Inferior parietal cortex (tissue), 1 donor: ENCODE data around the gene CIAO2A.
"Not testable (repeated sequence)": the region's sequence is repeated elsewhere in the genome, so short reads cannot be mapped to it uniquely, and the experiment has no call there.

Source experiments
- DNase-seq: peaks from one replicate; pipeline ENCODE4 v3.0.0-alpha.2; 2016; ENCODE audit errors: extremely low spot score

CIAO2A gene

GRCh38 chr15:64112073-64112772, 18.6 kb upstream of the CIAO2A start:
- no peak for DNase-seq

GRCh38 chr15:64111679-64112050, 18.0 kb upstream of the CIAO2A start:
- DNase-seq = no peak

DNA sequence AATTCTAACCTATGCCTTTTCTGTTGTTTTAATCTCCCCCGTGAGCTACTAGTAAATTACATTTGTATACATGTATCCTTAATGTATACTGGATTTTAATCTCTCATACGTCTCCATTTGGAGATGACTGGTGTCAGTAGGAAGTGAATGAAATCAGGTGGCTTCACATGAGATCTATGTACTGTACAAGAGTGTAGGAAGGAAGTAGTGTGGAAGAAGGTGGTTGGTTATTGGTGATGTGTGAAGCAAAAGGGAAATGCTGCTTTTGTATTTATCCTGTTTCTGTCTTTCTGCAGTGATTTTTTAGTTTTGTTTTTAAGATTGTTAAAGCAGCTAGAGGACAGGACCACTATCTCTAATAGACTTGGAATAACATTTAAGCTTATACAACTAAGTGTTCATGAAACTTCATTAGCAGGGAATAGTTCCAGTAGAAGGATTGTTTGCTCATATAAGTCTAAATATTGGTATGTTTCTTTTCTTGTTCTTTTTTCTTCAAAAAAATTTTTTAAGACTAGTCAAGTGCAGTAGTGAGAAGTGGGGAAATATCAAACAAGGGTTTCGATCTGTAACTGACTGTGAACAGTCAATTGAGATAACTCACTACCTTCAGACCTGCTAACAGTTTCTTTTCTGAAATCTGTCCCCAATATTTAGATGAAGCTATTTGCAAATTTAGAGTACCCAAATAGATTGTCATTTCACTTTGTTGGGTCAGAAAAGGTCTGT, 17.5 kb upstream of the CIAO2A start:
- no peak for DNase-seq

DNA sequence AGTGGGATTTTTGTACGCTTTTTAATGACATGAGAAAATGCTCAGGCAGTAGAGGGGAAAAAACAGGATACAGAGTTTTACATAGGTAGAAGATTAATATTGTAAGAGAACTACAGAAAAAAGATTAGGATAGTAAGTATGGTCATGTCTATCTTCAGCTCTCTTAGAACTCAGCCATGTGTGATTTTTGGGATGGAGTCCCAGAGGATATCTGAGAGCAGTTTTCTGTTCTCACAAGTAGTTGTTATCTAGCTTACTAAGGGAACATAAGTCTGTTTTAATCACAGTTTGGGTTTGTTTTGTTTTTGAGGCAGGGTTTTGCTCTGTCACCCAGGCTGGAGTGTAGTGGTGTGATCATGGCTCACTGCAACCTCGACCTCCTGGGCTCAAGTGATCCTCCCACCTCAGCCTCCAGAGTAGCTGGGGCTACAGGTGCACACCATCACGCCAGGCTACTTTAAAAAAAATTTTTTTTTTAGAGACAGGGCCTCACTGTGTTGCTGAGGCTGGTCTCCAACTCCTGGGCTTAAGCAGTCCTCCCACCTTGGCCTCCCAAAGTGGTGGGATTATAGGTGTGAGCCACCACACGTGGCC, 16.6 kb upstream of the CIAO2A start:
- DNase-seq = not testable (repeated sequence)

- DNase-seq = no peak
These were observed 13.7 kb upstream of the CIAO2A start for GRCh38 chr15:64107337-64107736.

DNA sequence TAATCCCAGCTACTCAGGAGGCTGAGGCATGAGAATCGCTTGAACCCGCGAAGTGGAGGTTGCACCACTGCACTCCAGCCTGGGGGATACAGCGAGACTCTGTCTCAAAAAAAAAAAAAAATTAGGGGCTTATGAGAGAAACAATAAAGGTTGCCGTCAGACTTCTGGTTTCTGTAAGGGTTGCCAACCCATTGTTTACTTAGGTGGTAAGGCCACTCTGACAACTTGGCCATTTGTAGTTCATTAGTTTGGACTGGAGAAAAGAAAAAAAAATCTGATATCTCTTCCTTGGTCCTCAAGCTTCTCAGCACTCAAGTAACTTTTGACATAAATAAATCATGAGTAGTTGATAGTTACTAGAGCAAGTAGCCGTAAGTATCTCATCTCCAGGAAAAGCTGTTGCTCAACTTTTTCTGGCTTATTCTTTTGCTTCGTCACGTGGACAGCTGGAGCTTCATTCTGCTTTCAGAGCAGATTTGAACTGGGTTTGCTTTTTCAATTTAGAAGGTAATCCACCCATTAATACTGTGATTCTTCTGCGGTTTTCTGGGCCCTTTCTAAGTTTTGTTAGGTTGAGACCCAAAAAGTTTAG, 11.6 kb upstream of the CIAO2A start:
- DNase-seq = no peak

DNA sequence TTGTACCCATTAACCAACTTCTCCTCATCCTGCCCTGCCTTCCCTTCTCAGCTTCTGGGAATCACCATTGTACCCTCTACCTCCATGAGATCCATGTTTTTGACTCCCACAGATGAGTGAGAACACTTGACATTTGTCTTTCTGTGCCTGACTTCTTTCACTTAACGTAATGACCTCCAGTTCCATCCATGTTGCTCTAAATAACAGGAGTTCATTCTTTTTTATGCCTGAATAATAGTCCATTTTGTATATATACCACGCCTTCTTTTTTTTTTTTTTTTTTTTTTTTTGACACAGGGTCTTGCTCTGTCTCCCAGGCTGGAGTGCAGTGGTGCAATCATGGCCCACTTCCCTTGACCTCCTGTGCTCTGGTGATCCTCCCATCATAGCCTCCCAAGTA, 8.9 kb upstream of the CIAO2A start:
- no peak for DNase-seq

GRCh38 chr15:64100958-64101357, 7.3 kb upstream of the CIAO2A start:
- no peak for DNase-seq

- DNase-seq = no peak
These were observed 5.7 kb upstream of the CIAO2A start for GRCh38 chr15:64099379-64099778.

DNA sequence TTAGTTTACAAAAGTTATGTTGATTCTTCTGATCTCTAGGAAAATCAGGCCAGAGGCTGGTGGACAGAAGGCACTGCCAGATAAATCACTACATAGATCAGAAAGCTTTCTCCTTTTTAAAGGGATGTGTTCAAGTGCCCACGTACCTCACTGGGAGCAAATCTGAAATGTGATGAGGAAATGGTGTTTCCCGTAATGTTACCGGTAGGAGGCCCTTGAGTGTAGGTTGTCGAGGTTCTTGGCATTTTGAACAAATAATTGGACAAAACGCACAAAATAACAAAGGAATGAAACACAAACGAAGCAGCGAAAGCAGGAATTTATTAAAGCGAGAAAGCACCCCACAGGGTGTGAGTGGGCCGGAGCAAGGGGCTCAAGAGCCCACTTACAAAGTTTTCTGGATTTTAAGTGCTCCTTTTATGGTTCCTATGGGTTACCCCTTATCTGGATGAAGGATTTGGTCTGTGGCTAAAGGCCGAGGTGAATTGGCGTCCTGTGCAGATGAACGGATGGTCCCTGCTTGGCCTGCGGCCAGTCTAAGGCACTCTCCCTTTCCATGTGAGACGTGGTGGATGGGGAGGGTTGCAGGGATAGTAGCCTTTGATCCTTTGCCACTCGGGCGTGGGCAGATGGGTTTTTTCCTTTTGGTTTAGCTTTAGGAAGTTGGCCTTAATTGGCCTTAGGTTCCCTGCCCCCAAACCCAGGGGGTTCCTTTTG, 3.2 kb upstream of the CIAO2A start:
- DNase-seq = no peak

DNA sequence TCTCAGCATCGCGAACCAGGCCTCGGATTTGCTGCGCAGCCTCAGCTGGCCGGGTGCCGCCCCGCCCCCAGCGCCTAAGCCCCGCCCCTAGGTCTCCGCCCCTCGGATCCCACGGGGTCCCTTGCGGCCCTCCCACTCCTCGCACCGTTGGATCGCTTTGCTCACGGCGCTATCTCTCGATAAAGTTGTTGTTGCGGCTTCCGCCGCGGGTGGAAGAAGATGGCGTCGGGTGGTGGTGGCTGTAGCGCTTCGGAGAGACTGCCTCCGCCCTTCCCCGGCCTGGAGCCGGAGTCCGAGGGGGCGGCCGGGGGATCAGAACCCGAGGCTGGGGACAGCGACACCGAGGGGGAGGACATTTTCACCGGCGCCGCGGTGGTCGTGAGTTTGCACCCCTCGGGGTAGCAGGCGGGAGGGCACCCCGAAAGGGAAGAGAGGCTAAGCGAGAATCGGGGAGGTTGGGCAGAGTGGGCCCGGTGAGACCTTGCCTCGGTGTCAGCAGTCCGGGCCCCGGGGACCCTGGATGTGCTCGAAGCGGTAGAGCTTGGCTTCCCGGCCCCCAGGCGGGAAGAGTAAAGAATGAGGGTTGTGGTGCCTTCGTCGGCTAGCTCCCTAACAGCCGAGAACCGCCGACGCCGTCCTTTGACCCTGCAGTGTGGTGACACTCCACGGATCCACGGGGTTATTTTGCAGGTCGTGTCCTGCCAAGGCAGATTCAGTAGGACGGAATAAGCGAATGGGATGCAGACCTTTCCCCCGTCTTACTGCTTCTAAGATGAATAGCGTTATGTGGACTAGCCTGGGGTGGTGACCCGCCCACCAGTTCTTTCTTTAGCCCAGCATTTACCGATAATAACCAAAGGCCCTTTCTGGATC, 2.4 kb upstream of the CIAO2A start, which contains the start of gene SNX1:
Gene SNX1 (plus strand): TSS at position 188 of the 873 bp plus-strand sequence. CDS start 32 bp downstream, at position 220.
- DNase-seq = peak; percentile 97

DNA sequence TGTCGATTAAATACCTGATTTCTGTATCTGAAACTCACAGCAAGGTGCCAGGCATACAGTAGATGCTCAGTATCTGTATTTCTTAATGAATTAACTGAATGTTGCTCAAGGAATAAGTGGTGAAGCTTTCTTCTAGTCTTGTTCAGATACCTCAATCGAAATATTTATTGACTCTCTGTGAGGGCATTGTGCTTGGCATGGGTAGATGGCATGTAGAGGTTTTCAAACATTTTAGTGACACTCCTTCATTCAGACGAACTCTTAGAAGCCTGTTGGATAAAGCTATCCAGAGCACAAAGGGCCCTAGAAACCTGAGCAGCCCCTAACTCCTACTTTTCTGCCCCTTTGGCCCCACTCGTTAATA, 1.8 kb upstream of the CIAO2A start:
- no peak for DNase-seq

DNA sequence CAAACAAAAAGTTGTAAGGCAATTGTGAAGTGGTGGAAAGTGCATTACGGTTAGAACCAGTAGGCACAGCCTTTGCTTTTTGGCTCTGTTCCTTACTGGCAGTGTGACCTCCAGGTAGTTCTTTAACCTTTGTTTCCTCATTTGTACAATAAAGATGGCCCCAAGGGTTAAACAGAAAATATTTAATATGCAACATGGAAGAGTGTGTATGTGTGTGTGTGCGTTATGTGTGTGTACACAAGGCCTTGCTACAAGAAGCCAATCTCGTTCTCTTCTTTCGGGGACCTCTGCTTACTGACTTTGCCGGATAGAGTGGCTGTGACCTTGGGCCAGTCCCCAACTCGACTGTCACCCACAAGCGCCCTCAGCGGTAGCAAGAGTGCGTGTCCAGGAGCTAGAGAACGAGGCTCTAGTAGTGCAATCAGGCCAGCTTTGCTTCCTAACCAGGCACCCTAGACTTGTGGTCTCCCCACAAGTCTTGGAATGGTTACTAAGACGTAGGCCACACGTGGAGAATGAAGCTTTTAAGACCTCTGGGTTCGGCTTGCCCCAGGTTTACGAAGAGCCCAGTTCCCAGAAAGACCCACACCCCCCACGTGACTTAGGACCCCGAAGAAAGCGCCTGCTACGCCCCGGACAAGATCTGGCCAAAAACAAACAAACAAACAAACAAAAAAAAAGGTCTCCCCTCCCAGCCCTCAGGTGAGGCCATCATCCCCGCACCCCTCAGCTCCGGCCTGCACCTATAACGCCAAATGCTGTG, 593 bp downstream of the CIAO2A start:
- DNase-seq = no peak

GRCh38 chr15:64092075-64092820, 1.4 kb downstream of the CIAO2A start:
- no peak for DNase-seq

DNA sequence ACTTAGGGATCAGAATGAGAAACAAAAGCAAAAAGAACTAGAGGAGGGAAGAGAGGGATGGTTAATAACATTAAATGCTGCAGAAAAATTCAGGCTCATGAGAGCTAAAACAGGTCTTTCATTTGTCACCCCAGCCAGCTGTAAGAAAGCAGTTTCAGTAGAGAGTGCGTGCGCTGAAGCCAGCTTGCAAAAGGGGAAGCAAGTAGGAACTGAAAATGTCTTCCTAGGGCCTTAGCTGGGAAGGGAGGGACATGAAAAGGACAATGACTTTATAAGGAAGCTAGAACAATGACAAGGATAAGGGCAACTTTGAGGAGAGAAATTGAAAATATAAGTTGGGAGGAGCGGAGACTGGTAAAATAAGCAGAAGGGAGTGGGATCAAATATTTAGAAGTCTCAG, 3.1 kb downstream of the CIAO2A start:
- no peak for DNase-seq

DNA sequence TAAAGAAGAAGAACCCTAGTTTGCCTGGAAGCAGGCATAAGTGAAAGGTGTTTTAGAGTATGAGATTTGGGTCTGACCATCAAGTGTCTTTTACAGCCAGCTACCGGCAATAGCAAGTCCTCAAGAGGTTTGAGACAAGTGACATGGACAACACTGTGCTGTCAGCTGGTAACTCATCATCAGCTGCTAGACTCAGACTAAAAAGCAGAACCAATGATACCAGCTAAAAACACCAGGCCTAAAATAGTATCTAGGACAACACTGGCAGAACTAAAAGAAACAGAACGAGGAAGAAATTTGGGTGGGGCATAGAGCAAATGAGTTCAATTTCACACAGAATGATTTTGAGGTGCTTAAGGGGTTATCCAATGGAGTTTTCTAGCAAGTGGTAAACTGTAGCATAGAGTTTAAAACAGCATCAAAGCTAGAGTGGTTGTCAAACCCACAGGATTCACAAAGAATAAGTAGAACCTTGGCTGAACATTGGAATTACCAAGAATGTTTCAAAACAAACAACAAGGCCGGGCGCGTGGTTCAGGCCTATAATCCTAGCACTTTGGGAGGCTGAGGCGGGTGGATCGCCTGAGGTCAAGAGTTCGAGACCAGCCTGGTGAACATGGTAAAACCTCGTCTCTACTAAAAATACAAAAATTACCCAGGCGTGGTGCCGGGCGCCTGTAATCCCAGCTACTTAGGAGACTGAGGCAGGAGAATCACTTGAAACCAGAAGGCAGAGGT, 3.9 kb downstream of the CIAO2A start:
- DNase-seq = no peak

DNA sequence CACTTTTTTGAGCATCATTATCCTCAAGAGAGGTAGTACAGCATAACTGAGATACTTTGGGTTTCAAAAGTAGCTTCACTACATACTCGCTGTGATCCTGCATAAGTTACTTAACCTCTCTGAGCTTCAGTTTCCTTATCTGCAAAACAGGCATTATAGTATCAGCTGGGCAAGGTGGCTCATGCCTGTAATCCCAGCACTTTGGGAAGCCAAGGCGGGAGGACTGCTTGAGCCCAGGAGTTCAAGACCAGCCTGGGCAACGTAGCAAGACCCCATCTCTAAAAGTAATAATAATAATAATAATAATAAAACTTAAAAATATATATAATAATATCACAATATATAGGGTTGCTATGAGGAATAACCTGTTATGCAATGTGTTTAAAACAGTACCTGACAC, 10.9 kb downstream of the CIAO2A start:
- DNase-seq = no peak

DNA sequence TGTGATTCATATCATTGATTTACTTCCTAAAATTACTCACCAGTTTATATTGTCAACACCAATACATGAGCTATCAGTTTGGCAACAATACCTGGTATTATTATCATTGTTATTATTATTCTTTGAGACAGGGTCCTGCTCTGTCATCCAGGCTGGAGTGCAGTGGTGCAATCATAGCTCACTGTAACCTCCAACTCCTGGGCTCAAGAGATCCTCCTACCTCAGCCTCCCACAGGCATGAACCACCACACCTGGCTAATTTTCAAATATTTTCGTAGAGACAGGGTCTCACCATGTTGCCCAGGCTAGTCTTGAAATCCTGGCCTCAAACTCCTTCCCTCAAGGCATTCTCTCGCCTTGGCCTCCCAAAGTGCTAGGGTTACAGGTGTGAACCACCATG, 20.1 kb downstream of the CIAO2A start:
- not testable (repeated sequence) for DNase-seq

GRCh38 chr15:64072812-64073211, 20.8 kb downstream of the CIAO2A start:
- DNase-seq = no peak
